Hepatic stellate cell (primary cell): Measurements from ENCODE around the gene APLNR.

Source experiments
- DNase-seq: peaks from one replicate; pipeline ENCODE4 v3.0.0; 2011; ENCODE audit warnings: low spot score

The APLNR gene

DNA sequence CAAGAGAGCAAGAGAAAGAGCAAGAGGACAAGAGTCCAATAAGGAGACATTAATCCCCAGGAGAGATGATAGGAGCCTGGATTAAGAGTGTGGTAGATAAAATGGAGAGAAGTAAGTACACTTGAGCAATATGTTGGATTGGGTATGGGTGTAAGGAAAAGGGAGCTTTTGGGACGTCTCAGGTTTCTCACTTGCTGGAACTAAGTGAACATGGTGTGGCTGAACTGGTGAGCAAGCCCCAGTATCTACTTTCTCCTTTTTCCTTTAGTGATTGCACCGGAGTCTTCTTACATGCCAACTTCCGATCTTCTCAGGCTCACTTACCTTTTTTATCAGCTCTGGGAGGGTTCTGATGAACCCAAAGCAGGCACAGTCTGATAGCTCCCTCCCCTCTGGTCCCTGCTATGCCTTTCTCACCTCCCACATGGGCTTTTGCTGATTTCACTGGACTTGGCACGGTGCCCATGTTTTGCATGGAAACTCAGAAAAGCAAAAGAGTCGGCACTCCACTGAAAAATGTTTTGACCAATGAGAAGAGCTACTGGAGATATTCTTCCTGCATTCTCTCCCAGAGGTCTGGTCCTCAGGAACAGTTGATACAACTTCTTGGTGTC, 14.5 kb upstream of the APLNR start:
- no peak for DNase-seq

DNA sequence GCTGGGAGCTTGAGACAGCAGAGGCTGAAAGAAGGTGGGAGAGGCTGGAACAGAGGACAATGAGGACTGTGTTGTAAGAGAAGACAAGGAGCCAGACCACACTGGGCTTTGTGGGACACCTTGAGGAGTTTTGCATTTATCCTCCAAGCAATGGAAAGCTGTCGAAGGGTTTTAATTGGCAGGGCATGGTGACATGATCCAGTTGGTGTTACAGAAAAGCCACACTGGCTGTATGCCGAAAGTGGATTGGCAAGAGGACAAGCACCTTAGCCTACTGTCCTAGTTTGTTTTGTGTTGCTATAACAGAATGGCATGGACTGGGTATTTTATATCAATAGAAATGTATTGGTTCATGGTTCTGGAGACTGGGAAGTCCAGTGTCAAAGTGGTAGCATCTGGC, 14.0 kb upstream of the APLNR start:
- no peak for DNase-seq

DNA sequence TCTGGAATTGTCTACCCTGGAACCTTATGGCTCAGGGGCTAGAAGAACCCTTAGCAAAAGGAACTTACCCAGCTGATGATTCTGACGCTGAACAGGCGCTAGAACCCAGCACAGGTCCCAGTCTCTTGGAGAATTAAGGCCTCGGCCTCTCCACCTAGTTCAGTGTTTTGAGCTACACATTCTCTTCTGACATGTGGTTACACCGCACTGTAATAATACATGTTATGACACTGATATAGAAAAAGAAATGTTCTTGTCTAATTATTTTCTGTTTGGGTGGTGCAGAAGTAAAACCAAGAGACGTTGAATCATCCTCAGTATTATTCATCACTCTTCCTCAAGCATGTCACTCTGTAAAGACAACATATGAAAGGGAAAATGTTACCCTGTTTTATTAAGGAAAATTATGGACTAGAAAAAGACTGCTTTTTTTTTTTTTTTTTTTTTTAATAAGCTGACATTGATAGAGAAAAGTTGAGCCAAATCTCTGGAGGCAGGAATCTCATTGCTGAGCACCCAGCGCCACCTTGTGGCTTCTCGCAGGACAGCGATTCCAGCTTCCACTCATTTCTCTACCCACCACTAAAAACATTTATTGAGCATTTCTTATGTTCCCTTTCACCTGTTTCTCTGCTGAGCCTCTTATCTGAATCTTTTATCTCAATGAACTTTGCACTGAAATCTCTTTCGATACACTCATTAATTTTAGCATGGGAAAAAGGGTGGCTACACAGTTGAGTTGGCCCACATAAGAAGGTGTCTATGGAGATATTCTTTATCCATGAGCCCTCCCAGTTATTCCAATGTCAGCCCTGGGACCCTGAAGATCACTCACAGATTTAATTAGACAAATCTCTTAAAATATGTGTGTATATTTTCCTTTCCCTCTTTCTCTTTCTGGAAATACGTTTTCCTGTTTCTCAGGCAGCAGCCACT, 12.6 kb upstream of the APLNR start:
- DNase-seq, result peak; percentile 29

DNA sequence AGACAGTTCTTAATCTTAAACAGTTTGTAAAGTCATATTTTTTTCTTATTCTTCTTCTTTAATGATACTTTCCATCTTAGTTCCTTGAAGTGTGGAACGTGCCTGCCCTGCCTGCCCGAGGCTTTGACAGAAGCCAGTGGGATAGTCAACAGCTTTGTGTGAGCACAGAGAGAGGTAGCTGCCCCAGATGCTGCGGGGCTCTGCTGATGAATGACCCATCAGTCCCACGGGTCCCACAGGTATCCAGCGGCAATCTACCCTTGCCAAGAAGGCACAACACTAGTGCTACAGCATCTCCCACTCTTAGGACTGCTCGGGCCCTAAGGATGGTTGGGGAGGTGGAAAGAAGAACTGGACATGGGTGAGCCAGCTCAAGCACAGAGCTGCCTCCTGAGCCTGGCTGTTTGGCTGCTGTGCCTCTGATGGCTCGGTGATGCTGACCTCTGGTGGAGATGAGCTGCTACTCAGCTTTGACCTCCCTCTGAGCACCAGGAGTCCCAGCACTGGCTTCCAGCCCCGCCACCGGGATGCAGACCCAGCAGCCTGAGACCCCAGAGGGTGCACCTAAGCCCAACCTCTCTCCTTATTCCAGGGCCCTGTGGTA, 11.8 kb upstream of the APLNR start:
- peak; percentile 83 for DNase-seq

DNA sequence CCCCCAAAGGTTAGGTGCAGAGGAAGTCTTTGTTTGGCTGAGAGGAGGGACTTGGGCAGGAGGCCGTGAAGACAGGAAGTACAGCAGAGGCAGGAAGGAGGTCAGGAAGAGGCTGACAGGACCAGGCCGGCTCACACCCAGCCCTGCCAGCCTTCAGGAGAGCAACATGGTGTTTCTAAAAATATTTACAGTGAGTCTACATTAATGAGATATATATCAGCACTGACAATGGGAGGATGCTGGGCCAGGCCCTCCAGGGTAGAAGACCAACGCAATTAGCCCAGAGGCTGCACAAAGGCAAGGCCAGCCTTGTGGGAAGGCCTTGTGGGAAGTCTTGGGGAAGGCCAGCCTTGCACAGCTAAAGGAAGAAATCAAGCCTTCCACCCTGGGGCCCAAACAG, 7.9 kb upstream of the APLNR start:
- DNase-seq, result no peak

DNA sequence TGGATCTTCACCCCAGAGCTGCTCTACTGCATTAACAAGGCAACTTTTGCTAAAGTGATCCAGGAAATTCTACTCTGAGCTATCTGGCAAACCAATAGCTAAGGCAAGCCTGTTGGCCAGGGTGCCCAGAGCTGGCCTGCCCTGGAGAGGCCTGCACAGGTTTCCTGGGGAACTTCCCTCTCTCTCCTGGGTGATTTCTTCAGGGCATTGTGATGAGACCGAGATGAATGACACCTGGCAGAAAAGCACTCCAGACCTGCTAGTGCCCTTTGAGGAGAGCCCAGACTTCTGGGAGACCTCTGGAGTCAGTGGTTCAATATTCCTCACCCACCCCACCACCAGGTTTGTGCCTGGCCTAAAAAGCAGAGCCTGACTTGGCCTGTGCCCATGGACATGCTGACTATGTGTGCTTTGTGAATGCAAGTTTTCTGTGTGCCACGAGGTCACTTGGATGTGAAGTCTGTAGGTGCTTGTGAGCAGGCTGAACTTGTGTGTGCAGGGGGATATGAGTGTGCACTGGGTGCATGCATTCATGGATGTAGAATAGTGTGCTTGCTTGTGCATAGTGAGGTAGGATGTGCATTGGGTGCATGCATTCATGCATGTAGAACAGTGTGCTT, 4.4 kb upstream of the APLNR start:
- no peak for DNase-seq

DNA sequence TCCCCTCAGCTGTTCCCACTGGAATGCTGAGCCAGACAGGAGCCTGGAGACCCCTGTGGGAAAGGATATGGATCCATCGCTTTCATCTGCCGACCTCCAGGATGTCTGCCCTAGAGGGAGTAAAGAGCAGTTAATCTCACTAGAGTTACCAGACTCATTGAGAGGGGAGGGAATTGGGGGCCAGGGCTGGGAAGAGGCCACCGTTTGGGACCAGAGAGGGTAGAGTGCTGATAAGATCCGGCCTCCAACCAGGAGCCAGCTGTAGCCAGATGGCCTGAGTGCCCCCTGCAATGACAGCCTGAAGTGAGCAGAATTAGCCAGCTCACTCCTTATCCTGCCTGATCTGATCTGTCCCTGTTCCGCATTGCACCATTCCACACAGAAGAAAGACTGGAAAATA, 3.7 kb upstream of the APLNR start:
- DNase-seq, result no peak

DNA sequence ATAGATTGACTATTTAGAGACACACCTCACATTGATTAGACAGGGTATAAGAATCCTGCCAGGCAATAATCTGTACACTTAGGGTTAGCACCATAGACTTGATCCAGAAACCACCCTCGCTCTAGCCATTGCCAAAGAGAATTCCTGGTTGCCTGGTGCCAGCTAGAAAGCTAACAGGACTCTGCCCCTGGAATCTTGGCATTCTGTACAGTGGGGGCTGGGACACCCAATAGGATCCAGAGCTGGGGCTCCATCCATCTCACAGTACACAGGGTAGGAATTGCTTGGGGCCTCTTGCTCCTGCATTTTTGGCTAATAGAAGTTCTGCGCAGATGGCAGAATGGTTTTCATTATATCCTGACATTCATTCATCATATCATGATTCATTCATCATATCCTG, 3.0 kb upstream of the APLNR start:
- no peak for DNase-seq

DNA sequence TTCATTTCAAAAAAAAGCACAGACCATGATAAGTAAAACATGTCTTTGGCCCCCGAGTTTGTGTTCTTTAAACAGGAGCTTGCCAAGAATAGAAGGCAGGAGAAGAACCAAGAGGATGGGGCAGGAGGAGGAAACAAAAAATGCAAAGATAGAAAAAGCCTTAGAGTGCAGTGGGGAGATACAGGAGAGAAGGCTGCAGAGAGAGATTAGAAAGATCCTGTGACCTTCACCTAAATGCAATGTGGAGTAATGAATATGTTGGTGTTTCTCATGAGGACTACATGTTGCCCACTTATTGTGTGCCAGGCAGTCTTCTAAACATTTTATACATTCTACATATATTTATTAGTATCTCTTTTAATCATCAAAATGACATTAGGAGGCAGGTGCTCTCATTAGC, 2.3 kb upstream of the APLNR start:
- no peak for DNase-seq

DNA sequence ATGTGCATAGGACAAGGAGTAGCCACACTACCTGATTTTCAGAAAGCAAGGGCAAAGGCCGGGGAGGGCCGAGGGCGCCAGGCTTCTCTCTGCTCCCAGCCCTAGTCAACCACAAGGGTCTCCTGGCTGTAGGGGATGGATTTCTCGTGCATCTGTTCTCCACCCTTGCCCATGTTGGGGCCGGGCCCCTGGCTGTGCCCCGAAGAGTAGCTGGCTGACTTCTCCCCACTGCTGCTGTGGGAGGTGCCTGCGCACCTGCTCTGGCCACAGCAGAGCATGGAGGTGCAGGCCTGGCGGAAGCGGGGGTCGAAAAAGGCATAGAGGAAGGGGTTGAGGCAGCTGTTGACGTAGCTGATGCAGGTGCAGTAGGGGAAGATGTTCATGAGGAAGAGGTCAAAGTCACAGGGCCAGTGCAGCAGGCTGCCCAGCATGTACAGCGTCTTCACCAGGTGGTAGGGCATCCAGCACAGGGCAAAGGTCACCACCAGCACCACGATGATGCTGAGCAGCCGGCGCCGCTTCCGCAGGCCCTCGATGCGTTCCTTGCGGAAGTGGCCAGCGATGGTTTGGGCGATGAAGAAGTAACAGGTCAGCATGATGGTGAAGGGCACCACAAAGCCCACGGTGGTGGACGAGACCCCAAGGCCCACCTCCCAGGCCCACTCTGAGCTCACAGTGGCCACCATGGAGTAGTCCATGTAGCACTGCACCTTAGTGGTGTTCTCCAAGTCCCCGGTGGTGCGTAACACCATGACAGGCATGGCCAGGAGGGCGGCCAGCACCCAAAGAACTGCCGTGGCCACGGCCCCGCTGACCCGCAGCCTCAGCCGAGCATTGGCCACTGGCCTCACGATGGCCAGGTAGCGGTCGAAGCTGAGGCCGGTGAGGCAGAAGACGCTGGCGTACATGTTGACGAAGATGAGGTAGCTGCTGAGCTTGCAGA, 1.0 kb downstream of the APLNR start:
- no peak for DNase-seq

DNA sequence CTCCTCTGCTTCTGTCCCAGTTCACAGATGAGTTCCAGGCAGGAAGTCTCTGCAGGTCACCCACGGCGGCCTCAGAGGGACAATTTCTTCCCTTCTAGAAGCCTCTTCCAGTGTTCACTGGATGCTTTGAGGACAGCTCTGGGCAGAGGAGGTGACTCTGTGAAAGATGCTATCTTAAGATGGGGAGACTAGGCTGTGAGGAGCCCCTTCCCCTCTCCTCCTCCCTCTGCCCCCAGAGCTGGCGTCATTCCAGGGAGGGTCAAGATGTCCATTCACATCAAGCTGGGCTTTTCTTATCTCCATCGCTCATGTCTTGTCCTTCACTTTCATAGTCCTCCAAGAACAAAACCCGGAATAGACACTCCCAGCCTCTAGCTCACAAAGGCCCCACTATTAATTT, 3.3 kb downstream of the APLNR start:
- no peak for DNase-seq

DNA sequence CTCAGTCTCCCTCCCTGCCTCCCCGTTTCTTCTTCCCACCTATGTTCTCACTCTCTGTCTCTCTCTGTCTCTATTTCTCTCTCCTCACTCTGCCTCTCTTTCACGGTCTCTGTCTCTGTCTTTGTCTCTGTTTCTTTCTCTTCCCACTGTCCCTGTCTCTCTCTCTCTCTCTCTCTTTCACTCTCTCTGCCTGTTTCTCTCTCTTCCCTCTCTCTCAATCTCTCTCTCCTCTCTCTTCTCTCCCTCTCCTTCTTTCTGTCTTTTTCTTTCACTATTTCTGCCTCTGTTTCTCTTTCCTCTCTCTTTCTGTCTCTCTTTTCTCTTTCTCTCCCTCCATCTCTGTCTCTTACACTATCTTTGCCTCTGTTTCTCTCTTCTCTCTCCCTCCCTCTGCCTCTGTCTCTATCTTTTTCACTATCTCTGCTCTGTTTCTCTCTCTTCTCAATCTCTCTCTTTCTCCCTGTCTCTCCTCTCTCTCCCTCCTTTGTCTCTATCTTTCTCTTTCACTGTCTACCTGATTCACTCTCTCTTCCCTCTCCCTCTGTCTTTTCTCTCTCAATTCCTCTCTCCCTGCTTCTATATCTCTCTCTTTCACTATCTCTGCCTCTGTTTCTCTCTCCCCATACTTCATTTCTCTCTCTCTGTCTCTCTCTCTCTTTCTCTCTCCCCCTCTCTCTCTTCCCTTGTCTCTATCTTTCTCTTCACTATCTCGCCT, 5.4 kb downstream of the APLNR start:
- no peak for DNase-seq

DNA sequence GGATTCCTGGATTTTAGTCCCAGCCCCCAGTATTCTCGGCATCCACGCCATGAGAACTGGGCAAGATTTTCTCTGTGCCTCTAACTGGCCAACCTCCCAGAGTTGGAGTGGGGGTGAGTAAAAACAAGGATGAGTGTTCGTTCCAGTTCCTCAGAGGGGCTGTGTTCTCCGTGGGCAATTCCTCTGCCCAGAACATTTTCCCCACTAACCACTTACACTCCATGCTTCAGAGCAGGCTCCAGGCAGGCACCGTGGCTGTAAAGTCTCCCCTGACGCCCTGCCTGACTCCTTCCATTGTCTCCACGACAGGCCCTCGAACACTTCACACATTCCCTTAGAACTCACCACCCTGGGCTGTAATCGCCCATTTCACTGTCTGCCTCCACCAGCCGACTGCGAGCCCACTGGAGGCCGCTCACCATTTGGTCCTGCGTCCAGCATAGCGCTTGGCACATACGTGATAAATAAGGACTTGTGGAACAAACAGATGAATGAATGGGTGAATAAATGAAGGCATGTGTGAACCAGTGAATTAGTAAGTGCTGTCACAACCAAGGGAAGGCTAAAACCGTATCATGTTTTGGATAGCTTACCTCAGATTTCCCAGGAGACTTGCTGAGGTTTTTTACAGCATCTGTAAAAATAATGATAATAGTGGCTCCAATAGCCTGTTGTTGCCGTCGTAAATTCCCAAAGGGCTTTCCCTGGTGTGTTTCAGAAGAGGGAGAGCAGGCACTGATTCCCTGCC, 6.1 kb downstream of the APLNR start:
- no peak for DNase-seq

DNA sequence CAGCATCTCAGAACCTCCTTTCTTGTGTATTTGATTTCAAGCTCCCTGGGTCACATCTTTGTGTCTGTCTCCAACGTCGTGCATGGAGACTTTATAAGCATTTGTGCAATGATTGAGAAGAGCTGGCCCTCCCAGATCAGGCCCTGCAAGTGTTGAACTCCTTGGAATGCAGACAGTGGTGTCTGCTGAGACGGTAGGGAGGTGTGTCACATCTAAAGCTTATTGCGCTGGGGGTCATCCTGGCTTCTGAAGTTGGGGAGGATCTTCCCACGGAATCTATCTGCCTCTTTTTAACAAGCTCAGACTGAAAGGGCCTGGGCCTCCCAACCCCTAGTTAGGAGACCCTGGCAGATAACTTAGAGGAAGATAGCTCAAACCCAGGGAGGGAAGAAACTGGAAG, 6.7 kb downstream of the APLNR start:
- no peak for DNase-seq

DNA sequence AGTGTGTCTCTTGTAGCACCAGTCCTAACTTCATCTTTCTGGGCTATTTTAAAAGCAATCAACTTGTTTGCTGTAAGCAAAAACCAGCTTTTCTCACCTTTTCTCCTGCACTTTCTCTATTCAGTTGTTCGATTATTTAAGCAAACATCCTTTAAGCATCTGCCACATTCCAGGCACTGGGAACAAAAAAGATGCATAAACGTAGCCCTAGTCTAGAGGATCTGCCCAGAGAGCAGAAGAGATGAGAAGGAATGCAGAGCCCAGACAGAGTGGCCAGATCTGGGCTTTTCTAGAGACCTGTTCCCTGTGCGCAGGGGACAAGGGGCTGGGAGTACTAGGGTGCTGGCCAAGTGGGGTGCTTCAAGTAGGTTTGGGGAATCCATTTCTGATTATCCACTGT, 8.4 kb downstream of the APLNR start:
- DNase-seq, result no peak

DNA sequence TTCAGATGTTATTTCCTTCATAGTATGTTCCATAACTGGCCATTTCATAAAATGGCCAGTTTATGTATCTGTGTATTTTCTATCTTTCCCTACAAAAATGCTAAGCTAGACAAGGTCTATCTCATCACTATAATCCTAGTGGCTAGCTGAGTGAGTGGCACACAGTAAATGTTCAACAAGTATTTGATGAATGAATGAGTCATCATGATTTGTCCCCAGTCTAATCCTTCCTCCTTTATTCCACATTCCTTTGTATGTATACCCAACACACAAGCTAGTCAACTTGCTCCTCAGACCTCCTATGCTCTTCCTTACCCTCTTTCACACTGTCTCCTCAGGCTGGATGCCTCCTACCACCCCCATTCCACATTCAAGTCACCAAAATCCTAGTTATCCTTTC, 12.5 kb downstream of the APLNR start:
- peak; percentile 36 for DNase-seq

DNA sequence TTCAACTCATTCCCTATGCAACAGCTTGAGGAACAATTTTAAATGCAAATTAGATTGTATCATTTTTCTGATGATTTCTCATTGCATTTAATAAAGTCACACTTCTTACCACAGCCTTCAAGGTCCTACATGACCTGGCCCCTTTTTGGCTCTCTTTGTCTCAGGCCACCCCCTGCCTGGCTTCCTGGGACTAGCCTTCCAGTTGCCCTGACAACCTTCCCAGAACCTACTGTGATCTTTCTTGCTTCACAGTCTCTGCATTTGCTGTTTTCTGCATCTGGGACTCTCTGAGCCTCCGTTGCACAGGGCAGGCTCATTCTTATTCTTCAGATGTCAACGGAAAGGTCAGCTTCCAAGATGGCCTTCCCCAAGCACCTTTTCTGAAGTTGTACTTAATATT, 12.9 kb downstream of the APLNR start:
- no peak for DNase-seq

DNA sequence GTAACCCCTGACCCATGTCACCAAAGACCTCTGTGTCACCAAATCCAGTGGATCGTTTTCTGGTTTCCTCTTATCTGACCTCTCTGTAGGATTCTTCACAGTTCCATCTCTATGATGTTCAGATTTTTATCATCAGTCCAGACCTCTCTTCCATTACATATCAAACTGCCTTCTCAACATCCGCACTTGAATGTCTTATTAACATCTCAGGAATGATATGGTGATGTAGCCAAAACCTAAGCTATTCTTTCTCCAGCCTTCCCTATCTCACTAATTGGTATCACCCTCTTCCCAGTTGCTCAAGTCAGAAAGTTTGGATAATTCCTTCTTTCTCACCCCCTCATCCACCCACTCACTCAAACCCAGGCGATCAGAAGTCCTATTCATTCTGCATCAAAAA, 13.4 kb downstream of the APLNR start:
- no peak for DNase-seq

DNA sequence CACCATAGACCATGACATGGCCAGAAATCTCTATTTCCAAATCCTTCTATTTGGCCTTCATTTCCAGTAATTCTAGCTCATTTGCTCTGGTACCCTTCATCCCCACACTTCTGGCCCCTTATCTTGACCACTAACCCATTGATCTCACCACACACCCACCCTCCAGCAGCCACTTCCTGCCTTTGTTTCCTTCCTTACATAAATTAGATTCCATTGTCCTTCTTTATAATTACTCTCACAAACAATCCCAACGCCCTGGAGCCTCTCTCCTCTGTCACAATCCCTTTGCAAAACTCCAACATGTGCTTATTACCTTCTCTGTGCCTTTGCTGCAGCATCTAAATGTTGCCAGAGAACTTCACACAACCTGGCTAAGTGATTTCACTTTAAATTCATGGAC, 14.8 kb downstream of the APLNR start:
- DNase-seq, result no peak

DNA sequence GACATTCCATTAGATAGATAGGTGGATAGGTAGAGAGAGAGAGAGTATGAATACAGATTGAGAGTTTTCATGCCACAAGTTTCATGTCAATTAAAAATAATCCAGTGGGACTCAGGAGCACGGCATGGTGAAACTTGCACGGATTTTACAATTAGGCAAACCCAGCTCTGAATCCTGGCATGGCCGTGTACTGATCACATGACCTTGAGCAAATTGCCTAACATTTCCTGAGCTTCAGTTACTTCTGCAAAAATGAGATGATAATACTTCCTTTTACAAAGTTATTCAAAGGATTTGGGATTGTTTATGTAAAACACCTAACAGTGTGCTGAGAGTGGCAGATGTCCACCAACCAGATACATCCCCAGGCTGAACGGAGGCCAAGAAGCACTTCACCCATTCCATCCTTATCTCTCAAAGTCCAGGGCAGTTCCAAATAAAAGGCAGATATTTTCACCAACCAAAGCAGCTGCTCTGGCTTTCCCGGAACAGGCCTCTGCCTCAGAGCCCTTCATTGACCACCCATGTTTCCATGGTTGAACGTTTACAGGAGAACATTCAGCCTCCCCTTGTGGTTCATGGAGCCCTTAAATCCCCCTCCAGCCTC, 17.9 kb downstream of the APLNR start:
- DNase-seq, result no peak
